ENCODE measurements around the gene PTPRM.

The PTPRM gene

DNA sequence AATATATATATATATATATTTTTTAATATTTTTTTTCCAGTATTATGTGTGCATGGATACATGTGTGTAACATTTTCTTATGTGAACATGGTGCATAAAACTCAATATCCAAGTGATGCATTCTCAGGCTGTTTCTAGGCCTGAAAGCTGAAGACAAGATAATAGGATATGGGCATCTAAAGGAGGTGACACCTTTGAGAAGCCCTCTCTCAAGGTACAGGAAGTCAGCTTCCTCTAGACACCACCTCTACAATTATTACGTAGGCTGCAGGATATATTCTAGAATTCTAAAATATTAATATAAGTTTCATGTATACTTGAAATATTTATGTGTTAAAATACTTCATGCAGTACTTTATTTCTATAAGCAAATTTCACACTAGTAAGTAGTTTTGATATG is 327.5 kb downstream of the PTPRM start:
- TF ChIP-seq POLR2A (IDR thresholded peaks at IDR 0.05; ENCODE audit: extremely low read depth, insufficient read length) (no peak), MYC (IDR thresholded peaks at IDR 0.05; ENCODE audit: low read depth, low read length) (no peak)
- TF ChIP-seq, protein P1, sequence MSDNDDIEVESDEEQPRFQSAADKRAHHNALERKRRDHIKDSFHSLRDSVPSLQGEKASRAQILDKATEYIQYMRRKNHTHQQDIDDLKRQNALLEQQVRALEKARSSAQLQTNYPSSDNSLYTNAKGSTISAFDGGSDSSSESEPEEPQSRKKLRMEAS (IDR thresholded peaks at IDR 0.05; ENCODE audit: low read depth, low read length): no peak
- TF ChIP-seq, protein P2, sequence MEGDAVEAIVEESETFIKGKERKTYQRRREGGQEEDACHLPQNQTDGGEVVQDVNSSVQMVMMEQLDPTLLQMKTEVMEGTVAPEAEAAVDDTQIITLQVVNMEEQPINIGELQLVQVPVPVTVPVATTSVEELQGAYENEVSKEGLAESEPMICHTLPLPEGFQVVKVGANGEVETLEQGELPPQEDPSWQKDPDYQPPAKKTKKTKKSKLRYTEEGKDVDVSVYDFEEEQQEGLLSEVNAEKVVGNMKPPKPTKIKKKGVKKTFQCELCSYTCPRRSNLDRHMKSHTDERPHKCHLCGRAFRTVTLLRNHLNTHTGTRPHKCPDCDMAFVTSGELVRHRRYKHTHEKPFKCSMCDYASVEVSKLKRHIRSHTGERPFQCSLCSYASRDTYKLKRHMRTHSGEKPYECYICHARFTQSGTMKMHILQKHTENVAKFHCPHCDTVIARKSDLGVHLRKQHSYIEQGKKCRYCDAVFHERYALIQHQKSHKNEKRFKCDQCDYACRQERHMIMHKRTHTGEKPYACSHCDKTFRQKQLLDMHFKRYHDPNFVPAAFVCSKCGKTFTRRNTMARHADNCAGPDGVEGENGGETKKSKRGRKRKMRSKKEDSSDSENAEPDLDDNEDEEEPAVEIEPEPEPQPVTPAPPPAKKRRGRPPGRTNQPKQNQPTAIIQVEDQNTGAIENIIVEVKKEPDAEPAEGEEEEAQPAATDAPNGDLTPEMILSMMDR (IDR thresholded peaks at IDR 0.05; ENCODE audit: low read depth, low read length): no peak
- no peak overlapping the region for H3K4me3 ChIP-seq (ENCODE audit: low read depth, low read length)
- DNase-seq (ENCODE audit: low read depth): no peak

DNA sequence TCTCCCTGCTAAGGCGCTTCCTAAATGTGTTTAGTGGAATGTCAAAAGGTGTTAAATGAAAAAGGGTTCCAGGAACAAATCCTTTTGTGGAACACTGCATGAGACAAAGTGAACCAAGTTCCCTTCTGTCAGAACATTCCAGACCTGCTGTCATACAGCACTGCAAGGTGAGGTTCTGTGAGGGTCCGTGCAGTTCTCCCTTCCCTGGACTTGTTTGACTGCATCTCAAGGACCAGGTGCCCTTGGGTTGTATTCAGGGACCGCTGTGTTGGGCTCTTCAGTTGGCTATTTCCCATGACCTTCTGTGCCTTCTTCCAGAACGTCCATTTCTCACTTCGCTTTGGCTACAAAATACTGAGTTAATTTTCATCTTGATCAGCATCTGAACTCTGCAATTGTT is 328.2 kb downstream of the PTPRM start:
- H3K4me3 ChIP-seq (ENCODE audit: low read depth, low read length): no peak overlapping the region
- DNase-seq (ENCODE audit: low read depth): no peak
- TF ChIP-seq POLR2A (IDR thresholded peaks at IDR 0.05; ENCODE audit: extremely low read depth, insufficient read length) (no peak), MYC (IDR thresholded peaks at IDR 0.05; ENCODE audit: low read depth, low read length) (no peak)
- TF ChIP-seq, protein P2 (IDR thresholded peaks at IDR 0.05; ENCODE audit: low read depth, low read length): no peak
- TF ChIP-seq, protein P1 (IDR thresholded peaks at IDR 0.05; ENCODE audit: low read depth, low read length): no peak

DNA sequence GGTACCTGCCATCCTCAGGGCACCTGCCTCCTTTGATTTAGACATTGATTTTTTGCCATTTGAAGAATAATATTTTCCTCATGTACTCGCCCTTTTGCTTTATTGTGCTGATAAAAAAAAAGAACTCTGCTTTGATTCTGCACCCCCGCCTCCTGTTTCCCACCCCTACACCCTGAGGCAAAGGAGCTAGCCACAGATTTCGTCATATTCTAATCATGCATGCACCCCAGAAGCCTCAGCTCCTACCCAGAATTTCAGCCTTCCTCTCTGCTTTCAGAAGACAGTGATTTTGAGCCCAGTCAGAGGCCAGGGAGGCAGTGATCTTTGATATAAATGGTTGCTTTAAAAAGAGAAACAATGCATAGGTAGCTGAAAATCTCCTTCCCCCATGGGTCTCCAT is 329.0 kb downstream of the PTPRM start:
- TF ChIP-seq POLR2A (IDR thresholded peaks at IDR 0.05; ENCODE audit: extremely low read depth, insufficient read length) (no peak), MYC (IDR thresholded peaks at IDR 0.05; ENCODE audit: low read depth, low read length) (no peak)
- TF ChIP-seq, protein P2 (IDR thresholded peaks at IDR 0.05; ENCODE audit: low read depth, low read length): no peak
- TF ChIP-seq, protein P1 (IDR thresholded peaks at IDR 0.05; ENCODE audit: low read depth, low read length): no peak
- no peak for DNase-seq (ENCODE audit: low read depth)
- H3K4me3 ChIP-seq (ENCODE audit: low read depth, low read length): no peak overlapping the region

DNA sequence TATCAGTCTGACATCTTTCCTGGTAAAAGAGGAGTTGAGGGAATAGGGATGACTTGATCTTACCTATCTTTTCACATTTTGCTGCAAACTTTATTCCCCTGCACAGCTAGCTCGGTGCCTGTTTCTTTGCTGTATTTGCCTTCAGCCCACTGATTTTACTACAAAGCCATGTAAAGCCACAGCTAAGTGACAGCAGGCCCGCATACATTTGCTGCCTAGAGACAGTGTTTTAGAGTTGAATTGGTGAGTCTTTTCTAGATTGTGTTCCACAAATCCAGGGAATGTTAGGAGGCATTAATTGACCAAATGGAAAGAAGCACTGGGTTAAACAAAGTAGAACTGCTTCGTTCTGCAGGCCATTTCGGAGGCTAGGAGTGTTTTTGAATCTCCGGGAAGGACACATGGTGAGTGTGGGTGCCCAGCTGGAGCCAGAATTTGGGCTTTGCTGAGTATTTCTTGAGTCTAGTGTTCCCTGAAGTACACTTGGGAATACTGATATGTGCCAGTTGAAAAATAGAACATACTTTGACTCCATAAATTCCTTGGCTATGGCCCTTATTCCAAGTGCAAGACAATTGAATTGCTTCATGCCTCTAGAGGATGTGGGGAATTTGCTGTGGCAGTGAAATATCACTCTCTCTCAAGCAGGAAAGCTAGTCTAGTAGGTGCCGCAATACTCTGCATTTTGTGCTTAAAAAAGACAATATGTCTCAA is 329.8 kb downstream of the PTPRM start:
- H3K4me3 ChIP-seq (ENCODE audit: low read depth, low read length): no peak overlapping the region
- TF ChIP-seq POLR2A (IDR thresholded peaks at IDR 0.05; ENCODE audit: extremely low read depth, insufficient read length): no peak
- TF ChIP-seq, protein P2 (IDR thresholded peaks at IDR 0.05; ENCODE audit: low read depth, low read length): no peak
- TF ChIP-seq, protein P1 (IDR thresholded peaks at IDR 0.05; ENCODE audit: low read depth, low read length): no peak
- TF ChIP-seq MYC (IDR thresholded peaks at IDR 0.05; ENCODE audit: low read depth, low read length): no peak
- DNase-seq (ENCODE audit: low read depth): no peak

DNA sequence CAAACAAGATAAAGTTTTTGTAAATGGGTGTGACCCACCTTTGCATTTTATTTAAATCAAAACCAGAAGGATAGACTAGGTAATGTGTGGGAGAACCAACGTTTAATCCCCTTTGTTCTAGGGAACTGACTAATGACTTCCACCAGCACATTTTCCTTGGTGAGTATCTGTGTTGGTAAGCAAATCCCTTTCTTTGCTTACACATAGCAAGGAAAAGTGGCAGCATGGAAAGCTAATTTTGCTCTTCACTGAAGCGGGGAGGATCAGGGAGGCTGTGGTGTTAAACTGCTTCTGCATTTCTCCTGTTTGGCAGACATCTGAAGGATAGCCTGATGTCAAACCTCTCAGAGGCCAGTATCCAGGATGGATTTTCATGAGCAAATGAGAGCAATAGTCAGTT is 331.1 kb downstream of the PTPRM start:
- no peak for DNase-seq (ENCODE audit: low read depth)
- TF ChIP-seq, protein P2 (IDR thresholded peaks at IDR 0.05; ENCODE audit: low read depth, low read length): no peak
- TF ChIP-seq, protein P1 (IDR thresholded peaks at IDR 0.05; ENCODE audit: low read depth, low read length): no peak
- TF ChIP-seq MYC (IDR thresholded peaks at IDR 0.05; ENCODE audit: low read depth, low read length) (no peak), POLR2A (IDR thresholded peaks at IDR 0.05; ENCODE audit: extremely low read depth, insufficient read length) (no peak)
- H3K4me3 ChIP-seq (ENCODE audit: low read depth, low read length): no peak overlapping the region
